OCI-LY3 (cell line): ENCODE data around the gene PRSS8.
"Not testable (repeated sequence)": the region's sequence is repeated elsewhere in the genome, so short reads cannot be mapped to it uniquely, and the experiment has no call there.

Experiments
- H2AFZ ChIP-seq: fragments of 200-600, 300-600 bp; shearing (Covaris generic); 2 replicates; pipeline ENCODE4 v1.6.0; 2014; ENCODE audit warnings: antibody characterized with exemption, low read depth, low read length
- H3K27ac ChIP-seq: fragments of 200-600, 300-600 bp; sonication (generic); 2 replicates; pipeline ENCODE4 v1.5.1; 2014; ENCODE audit warnings: mild to moderate bottlenecking, low read length, moderate library complexity, mixed read lengths
- H3K27me3 ChIP-seq: fragments of 200-600, 300-600 bp; sonication (generic); 2 replicates; pipeline ENCODE4 v1.6.1; 2014; ENCODE audit warnings: low read depth, low read length, mixed read lengths
- H3K36me3 ChIP-seq: fragments of 200-600, 300-600 bp; sonication (generic); replicated peaks from 2 replicates; pipeline ENCODE3; 2014; ENCODE audit warnings: low read depth, low read length, mixed read lengths
- H3K4me1 ChIP-seq: fragments of 300-600, 200-600 bp; sonication (generic); 2 replicates; pipeline ENCODE4 v1.6.1; 2014; ENCODE audit warnings: low read length, mixed read lengths
- H3K4me2 ChIP-seq: fragments of 200-600, 300-600 bp; sonication (generic); 2 replicates; pipeline ENCODE4 v1.6.1; 2014; ENCODE audit warnings: low read length, mixed read lengths
- H3K4me3 ChIP-seq: fragments of 300-600, 200-600 bp; sonication (generic); 2 replicates; pipeline ENCODE4 v1.5.1; 2014; ENCODE audit warnings: antibody characterized with exemption, mild to moderate bottlenecking, low read length, moderate library complexity
- H3K79me2 ChIP-seq: fragments of 300-600, 200-600 bp; shearing (Covaris generic); 2 replicates; pipeline ENCODE4 v1.6.1; 2014; ENCODE audit warnings: mild to moderate bottlenecking, low read length, mixed read lengths
- H3K9ac ChIP-seq: fragments of 300-600, 200-600 bp; shearing (Covaris generic); 2 replicates; pipeline ENCODE4 v1.6.0; 2014; ENCODE audit warnings: mild to moderate bottlenecking, low read length, moderate library complexity
- H3K9me3 ChIP-seq: fragments of 200-600, 300-600 bp; shearing (Covaris generic); 2 replicates; pipeline ENCODE4 v1.6.1; 2014; ENCODE audit warnings: low read length, mixed read lengths; ENCODE audit not compliant: insufficient read depth
- H4K20me1 ChIP-seq: fragments of 200-600, 300-600 bp; sonication (generic); 2 replicates; pipeline ENCODE4 v1.6.1; 2016; ENCODE audit warnings: low read length, mixed read lengths; ENCODE audit not compliant: insufficient read depth
- EZH2phosphoT487 ChIP-seq: fragments of 200-600 bp; shearing (Covaris generic); IDR thresholded peaks from 2 replicates; pipeline ENCODE4 v1.6.1; 2018; ENCODE audit warnings: antibody characterized with exemption, mixed run types, low read depth
- TF ChIP-seq, protein P1 (sequence below): fragments of 200-600, 300-600 bp; sonication (generic); IDR thresholded peaks from 2 replicates; pipeline ENCODE4 v1.5.1; 2014; ENCODE audit warnings: antibody characterized with exemption, low read length, low read depth

Gene PRSS8

DNA sequence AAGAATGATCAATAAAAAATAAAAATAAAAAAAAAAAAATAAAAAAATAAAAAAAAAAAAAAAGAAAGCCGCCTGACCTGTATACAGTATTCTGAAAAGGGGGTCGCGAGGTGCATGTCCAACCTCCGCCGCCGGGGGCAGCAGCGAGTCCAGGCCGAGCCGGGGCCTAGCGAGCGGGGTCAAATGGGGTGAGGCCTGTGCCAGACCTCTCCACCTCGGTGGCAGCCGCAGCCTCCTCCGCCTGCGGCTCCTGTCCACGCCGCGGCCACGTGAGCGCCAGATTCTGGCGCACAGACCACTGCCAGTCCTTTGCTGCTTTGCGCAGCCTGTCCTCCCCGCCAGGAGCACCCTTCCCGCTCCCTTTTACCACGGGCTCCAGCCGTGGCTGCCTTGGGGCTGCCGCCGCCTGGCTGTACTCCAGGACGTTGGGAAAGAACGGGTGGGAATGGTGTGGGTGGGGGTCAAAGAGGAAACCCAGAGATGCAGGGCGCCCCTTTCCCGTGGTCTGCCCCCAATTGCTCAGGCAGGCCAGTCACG, 29.8 kb downstream of the PRSS8 start:
- H2AFZ ChIP-seq, result no peak overlapping the region
- H3K4me1 ChIP-seq, result peaks cover 13% of the 10 kb centered on the region
- no peaks in the 10 kb centered on the region for H3K27me3 ChIP-seq
- H3K9ac ChIP-seq, result no peak overlapping the region
- TF ChIP-seq, protein P1, sequence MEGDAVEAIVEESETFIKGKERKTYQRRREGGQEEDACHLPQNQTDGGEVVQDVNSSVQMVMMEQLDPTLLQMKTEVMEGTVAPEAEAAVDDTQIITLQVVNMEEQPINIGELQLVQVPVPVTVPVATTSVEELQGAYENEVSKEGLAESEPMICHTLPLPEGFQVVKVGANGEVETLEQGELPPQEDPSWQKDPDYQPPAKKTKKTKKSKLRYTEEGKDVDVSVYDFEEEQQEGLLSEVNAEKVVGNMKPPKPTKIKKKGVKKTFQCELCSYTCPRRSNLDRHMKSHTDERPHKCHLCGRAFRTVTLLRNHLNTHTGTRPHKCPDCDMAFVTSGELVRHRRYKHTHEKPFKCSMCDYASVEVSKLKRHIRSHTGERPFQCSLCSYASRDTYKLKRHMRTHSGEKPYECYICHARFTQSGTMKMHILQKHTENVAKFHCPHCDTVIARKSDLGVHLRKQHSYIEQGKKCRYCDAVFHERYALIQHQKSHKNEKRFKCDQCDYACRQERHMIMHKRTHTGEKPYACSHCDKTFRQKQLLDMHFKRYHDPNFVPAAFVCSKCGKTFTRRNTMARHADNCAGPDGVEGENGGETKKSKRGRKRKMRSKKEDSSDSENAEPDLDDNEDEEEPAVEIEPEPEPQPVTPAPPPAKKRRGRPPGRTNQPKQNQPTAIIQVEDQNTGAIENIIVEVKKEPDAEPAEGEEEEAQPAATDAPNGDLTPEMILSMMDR, result peak; percentile 33
- no peak for TF ChIP-seq EZH2phosphoT487
- peaks cover 10% of the 10 kb centered on the region; the same call in 1 of the 2 replicates for H3K79me2 ChIP-seq
- peaks cover 12% of the 10 kb centered on the region for H3K36me3 ChIP-seq
- no peak overlapping the region for H3K4me2 ChIP-seq
- no peaks in the 10 kb centered on the region for H3K9me3 ChIP-seq
- no peak overlapping the region for H3K27ac ChIP-seq
- H3K4me3 ChIP-seq, result no peak overlapping the region
- no peaks in the 10 kb centered on the region for H4K20me1 ChIP-seq

DNA sequence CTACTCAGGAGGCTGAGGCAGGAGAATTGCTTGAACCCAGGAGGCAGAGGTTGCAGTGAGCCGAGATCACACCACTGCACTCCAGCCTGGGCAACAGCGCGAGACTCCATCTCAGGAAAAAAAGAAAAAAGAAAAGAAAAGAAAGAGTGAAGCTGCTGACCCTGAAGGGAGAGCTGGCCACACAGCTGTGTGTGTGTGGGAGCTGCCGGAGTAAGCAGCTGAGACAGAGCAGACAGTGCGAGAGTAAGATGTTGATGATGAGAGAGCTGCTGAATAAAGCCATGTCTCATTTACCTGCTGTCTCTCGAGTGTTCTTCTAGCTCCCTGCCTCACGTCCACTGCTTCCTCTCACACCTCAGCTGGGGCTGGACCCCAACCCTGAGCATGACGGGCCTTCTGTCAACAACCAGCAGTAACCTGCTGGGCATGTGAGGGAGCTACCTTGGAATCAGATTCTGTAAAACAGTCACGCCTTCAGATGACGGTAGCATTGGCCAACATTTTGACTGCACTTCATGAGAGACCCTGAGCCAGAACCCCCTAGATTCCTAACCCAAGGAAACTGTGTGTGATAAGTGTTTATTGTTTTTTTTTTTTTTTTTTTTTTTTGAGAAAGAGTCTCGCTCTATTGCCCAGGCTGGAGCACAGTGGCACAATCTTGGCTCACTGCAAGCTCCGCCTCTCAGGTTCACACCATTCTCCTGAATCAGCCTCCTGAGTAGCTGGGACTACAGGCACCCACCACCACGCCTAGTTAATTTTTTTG, 34.5 kb downstream of the PRSS8 start:
- H2AFZ ChIP-seq, H3K79me2 ChIP-seq, H3K9ac ChIP-seq, H3K36me3 ChIP-seq, H3K27ac ChIP-seq, H4K20me1 ChIP-seq, H3K27me3 ChIP-seq, H3K4me3 ChIP-seq, H3K4me2 ChIP-seq, H3K4me1 ChIP-seq, H3K9me3 ChIP-seq: not testable (repeated sequence)

DNA sequence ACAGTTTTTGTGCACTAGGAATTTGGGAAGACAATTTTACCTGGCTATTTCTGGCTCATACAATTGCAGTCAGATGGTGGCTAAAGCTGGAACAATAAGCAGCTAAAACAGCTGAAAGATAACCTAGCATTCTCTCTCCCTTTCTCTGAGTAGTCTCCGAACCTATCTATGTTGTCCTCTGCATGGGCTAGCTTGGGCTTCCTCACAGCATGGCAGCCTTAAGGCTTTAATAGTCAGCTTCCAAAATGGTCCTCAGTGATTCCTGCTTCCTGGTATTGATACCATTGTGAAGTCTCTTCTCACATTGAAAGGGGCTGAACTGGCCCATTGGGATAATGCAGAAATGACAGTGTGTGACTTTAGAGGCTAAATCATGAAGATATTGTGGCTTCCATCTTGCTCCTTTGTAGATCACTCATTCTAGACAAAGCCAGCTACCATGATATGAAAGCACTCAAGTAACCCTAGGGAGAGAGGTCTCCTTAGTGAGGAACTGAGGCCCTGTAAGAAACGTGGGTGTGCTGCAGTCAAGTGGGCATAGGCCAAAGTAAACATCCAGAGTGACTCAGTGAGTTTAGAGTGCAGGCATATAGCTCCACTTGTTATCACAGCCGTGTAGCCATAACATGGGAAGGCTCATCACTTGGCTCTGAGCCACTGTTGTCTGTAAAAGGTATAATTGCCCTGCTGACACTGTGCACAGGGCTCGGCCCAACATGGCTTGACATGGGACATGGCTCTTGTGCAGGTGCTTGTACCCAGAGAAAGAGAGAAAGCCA, 35.5 kb downstream of the PRSS8 start:
- Histone ChIP-seq H3K4me3 (no peak overlapping the region), H3K4me2 (no peak overlapping the region), H3K4me1 (peaks cover 8% of the 10 kb centered on the region), H3K79me2 (no peaks in the 10 kb centered on the region), H3K27ac (no peak overlapping the region), H2AFZ (no peak overlapping the region), H4K20me1 (no peaks in the 10 kb centered on the region), H3K27me3 (no peaks in the 10 kb centered on the region), H3K9me3 (no peaks in the 10 kb centered on the region), H3K9ac (no peak overlapping the region), H3K36me3 (no peaks in the 10 kb centered on the region)
- no peak for TF ChIP-seq EZH2phosphoT487
- TF ChIP-seq, protein P1, result no peak

DNA sequence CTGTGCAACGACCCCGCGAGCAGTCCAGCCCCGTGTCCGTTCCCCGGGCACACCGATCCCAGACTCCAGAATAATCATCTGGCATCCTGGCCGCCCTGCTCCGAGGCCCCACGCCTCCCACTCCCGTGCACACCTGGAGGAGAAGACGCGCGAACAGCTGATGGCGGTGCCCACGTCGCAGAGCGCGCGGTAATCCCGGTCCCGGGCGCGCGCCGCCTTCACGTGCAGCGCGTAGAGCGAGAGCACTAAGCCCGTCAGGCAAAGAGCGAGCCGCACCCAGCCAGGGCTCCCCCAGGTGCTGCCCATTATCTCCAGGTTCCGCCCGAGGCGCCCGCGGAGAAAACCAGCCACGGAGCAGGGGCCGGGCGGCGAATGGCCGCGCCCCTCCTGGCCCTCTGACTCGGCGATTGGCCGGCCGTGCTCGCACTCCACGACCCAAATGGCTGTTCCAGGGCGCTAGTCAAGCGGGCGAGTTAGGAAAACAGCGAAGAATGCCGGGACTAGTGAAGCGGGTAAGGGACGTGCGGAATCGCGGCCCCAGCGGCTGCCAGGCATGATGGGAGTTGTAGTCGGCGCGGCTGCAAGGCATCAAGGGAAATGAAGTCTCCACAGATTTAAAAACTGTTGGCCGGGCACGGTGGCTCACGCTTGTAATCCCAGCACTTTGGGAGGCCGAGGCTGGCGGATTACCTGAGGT, 41.0 kb downstream of the PRSS8 start, which contains the start of gene VKORC1:
Gene VKORC1, minus strand, starts transcription at position 374 of the 697 bp plus-strand sequence. Its CDS starts 68 bp downstream, at position 306.
- peak within 1 kb of the TSS; percentile 85 for H3K4me3 ChIP-seq
- H3K36me3 ChIP-seq, result peaks cover 11% of the 10 kb centered on the region
- no peaks in the 10 kb centered on the region for H3K27me3 ChIP-seq
- H3K9ac ChIP-seq, result peak within 1 kb of the TSS; percentile 85
- H3K9me3 ChIP-seq, result no peaks in the 10 kb centered on the region
- peaks cover 12% of the 10 kb centered on the region for H3K4me1 ChIP-seq
- H4K20me1 ChIP-seq, result 0 out of 2 replicates have a peak, but pooled peaks cover 4% of the 10 kb centered on the region
- peak within 1 kb of the TSS; percentile 96 for H2AFZ ChIP-seq
- H3K27ac ChIP-seq, result peak within 1 kb of the TSS; percentile 71
- H3K4me2 ChIP-seq, result peak within 1 kb of the TSS; percentile 80
- peaks cover 39% of the 10 kb centered on the region for H3K79me2 ChIP-seq
- TF ChIP-seq, protein P1, result no peak
